Suprapubic skin (tissue), 4 donors: ENCODE data around the gene LLGL1. TPM values are rescaled to one million over a fixed set of nuclear protein-coding genes. Genes with fewer than 3 reads are reported as not detected.

Source experiments
- DNase-seq, 2 donors: peaks; one replicate each; pipeline ENCODE4 v3.0.0-alpha.2; 2019; ENCODE audit warnings: low spot score in 2 of 2
- H3K27ac ChIP-seq: fragments of 200-600 bp; sonication (generic); one replicate; pipeline ENCODE4 v1.5.1; 2019
- H3K27me3 ChIP-seq: fragments of 200-600 bp; sonication (generic); one replicate; pipeline ENCODE4 v1.5.1; 2019
- H3K36me3 ChIP-seq: fragments of 200-600 bp; sonication (generic); one replicate; pipeline ENCODE4 v1.5.1; 2019
- H3K4me1 ChIP-seq: fragments of 200-600 bp; sonication (generic); one replicate; pipeline ENCODE4 v1.5.1; 2019
- H3K4me3 ChIP-seq: fragments of 200-600 bp; sonication (generic); one replicate; pipeline ENCODE4 v1.5.1; 2019; ENCODE audit warnings: mild to moderate bottlenecking
- H3K9me3 ChIP-seq: fragments of 200-600 bp; sonication (generic); one replicate; pipeline ENCODE4 v1.5.1; 2019
- EP300 ChIP-seq: sonication (generic); formaldehyde crosslinking; IDR thresholded peaks from one replicate; pipeline ENCODE4 v1.6.1; 2017; ENCODE audit warnings: antibody characterized with exemption
- POLR2A ChIP-seq, 2 donors: fragments of 450-650 bp; IDR thresholded peaks; one replicate each; pipeline ENCODE4 v1.6.1; 2017; ENCODE audit warnings: antibody characterized with exemption in 2 of 2, mild to moderate bottlenecking in 2 of 2, moderate library complexity in 2 of 2
- POLR2AphosphoS5 ChIP-seq, 3 donors: sonication (generic); formaldehyde crosslinking; IDR thresholded peaks; one replicate each; pipeline ENCODE4 v1.6.1; 2017; ENCODE audit warnings: antibody characterized with exemption in 3 of 3
- WGBS: methylation state at CpG from one replicate; pipeline ENCODE4 v1.1.5; 2018; 5-methylcytosine and 5-hydroxymethylcytosine counted together
- total RNA-seq, 4 donors: library from RNA; depleted of rRNA; stranded (reverse); fragments of >200 nt; gene quantifications; one replicate each; pipeline ENCODE4 v1.1.0, GENCODE V29; 2016
- TF ChIP-seq, protein P1 (sequence below), 2 donors: fragments of 200-600 bp in 1 of 2; fragments of 450-650 bp in 1 of 2; sonication (generic) in 1 of 2; IDR thresholded peaks; one replicate each; pipeline ENCODE4 v1.5.1; 2016 to 2019; ENCODE audit warnings: antibody characterized with exemption in 2 of 2, mild to moderate bottlenecking in 1 of 2, moderate library complexity in 1 of 2

Gene LLGL1
- total RNA-seq, 4 donors from 2014 or later = 27.7 to 37.1 (median 32.8) TPM

GRCh38 chr17:18280249-18280648 lies 54.8 kb downstream of the LLGL1 start:
- WGBS = 86% methylated on average over 3 of the region's 4 CpGs
- Histone ChIP-seq H3K4me1 (no peaks in the 10 kb centered on the region), H3K4me3 (no peak overlapping the region), H3K27ac (no peak overlapping the region), H3K27me3 (no peaks in the 10 kb centered on the region), H3K9me3 (no peaks in the 10 kb centered on the region), H3K36me3 (peaks cover 95% of the 10 kb centered on the region)
- no peak for DNase-seq
- TF ChIP-seq POLR2A (IDR thresholded peaks at IDR 0.05) = no peak
- TF ChIP-seq, protein P1, sequence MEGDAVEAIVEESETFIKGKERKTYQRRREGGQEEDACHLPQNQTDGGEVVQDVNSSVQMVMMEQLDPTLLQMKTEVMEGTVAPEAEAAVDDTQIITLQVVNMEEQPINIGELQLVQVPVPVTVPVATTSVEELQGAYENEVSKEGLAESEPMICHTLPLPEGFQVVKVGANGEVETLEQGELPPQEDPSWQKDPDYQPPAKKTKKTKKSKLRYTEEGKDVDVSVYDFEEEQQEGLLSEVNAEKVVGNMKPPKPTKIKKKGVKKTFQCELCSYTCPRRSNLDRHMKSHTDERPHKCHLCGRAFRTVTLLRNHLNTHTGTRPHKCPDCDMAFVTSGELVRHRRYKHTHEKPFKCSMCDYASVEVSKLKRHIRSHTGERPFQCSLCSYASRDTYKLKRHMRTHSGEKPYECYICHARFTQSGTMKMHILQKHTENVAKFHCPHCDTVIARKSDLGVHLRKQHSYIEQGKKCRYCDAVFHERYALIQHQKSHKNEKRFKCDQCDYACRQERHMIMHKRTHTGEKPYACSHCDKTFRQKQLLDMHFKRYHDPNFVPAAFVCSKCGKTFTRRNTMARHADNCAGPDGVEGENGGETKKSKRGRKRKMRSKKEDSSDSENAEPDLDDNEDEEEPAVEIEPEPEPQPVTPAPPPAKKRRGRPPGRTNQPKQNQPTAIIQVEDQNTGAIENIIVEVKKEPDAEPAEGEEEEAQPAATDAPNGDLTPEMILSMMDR (IDR thresholded peaks at IDR 0.05) = no peak
- no peak for TF ChIP-seq EP300
- TF ChIP-seq POLR2AphosphoS5 (IDR thresholded peaks at IDR 0.05) = no peak

DNA sequence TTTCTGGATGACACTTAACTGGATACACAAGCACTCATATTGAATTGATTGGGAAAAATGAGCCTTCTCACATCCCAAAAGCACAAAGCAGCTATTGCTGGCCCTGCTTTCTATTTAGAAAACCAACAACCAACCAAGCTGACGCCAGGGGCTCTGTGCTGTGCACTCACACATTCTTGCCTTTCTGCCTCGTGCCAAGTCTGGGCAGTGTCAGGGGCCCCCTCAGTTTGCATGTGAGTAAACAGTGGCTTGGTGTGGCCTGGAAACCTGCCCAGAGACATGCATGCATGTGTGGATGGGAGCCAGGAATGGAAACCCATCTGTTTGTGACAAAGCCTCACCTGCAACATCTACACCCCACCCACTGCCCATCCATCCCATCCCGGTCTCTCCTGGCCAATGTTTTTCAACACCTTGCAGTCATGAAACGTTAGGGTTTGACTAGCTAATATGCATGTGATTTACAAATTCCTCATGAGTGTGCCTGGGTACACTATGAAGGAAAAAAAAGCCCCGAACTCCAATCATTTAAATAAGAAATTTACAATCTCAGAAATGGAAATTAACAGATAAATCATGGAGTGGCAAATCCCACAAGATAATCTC lies 55.4 kb downstream of the LLGL1 start:
- DNase-seq = no peak
- 67% methylated on average over 4 of the region's 5 CpGs for WGBS
- no peak overlapping the region for H3K4me3 ChIP-seq
- no peaks in the 10 kb centered on the region for H3K27me3 ChIP-seq
- peaks cover 98% of the 10 kb centered on the region for H3K36me3 ChIP-seq
- no peaks in the 10 kb centered on the region for H3K4me1 ChIP-seq
- H3K27ac ChIP-seq = no peak overlapping the region
- no peaks in the 10 kb centered on the region for H3K9me3 ChIP-seq
- TF ChIP-seq, protein P1 (IDR thresholded peaks at IDR 0.05) = no peak
- TF ChIP-seq POLR2A (IDR thresholded peaks at IDR 0.05) (no peak), EP300 (no peak), POLR2AphosphoS5 (IDR thresholded peaks at IDR 0.05) (no peak)

DNA sequence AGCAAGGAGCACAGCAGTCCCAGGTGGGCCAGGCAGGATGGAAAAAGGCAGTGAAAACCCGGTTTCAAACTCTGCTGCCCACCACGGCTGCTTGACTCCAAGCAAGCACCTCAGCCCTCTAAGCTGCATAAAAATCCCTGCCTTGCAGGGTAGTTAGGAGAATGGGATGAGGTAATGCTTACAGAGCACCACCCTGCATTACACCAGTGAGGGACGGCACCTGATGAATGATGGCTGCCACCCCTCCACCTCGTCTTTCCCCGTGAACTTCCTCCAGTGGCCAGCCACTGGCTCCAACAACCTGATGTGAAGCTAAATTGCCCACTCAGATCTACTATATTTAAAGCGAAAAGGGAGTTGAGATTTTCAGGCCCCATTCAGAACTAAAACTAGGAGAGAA lies 56.4 kb downstream of the LLGL1 start:
- WGBS = 93% methylated on average over 5 of the region's 6 CpGs
- DNase-seq = no peak
- no peak overlapping the region for H3K4me3 ChIP-seq
- H3K27ac ChIP-seq = no peak overlapping the region
- H3K27me3 ChIP-seq = no peaks in the 10 kb centered on the region
- H3K4me1 ChIP-seq = no peaks in the 10 kb centered on the region
- peaks cover 98% of the 10 kb centered on the region for H3K36me3 ChIP-seq
- H3K9me3 ChIP-seq = no peaks in the 10 kb centered on the region
- no peak for TF ChIP-seq POLR2AphosphoS5 (IDR thresholded peaks at IDR 0.05)

- no peaks in the 10 kb centered on the region for H3K27me3 ChIP-seq
- H3K9me3 ChIP-seq = no peaks in the 10 kb centered on the region
- no peak overlapping the region for H3K27ac ChIP-seq
- DNase-seq = no peak
- WGBS = 96% methylated on average over 11 of the region's 11 CpGs
- H3K4me1 ChIP-seq = no peaks in the 10 kb centered on the region
- H3K4me3 ChIP-seq = no peak overlapping the region
- TF ChIP-seq POLR2A (IDR thresholded peaks at IDR 0.05) (no peak), EP300 (no peak), POLR2AphosphoS5 (IDR thresholded peaks at IDR 0.05) (no peak)
- TF ChIP-seq, protein P1 (IDR thresholded peaks at IDR 0.05) = no peak
- peaks cover 96% of the 10 kb centered on the region for H3K36me3 ChIP-seq
These were observed 59.9 kb downstream of the LLGL1 start for GRCh38 chr17:18285296-18285695.

DNA sequence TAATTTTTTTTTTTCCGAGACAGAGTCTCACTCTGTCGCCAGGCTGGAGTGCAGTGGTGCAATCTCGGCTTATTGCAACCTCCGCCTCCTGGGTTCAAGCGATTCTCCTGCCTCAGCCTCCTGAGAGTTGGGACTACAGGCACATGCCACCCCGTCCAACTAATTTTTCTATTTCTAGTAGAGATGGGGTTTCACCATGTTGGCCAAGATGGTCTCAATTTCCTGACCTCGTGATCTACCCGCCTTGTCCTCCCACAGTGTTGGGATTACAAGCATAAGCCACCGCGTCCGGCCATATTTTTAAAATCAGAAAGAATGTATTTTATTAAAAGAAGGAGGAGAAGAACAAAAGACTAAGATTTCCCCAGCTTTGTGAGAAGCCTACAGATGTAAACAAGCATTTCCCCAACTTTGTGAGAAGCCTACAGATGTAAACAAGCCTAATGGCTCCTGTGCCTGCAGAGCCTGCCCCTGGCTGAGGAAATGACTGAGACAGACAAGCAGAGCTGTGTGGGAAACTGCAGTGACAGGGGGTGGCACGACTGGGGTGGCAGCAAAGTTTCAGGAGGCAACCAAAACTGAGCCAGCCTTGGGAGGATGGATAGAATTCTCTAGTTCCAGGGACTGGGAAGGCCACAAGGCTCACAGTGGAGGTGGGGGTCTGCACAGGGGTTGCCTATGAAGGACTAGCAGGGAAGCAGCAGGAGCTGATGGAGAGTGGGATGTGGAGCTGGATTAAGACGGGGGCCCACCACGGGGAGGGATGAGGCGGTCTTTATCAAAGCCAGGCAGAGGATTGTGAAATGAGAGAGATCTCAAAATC lies 66.5 kb downstream of the LLGL1 start:
- no peak for DNase-seq
- H3K27ac ChIP-seq = no peak overlapping the region
- H3K27me3 ChIP-seq = no peaks in the 10 kb centered on the region
- H3K4me3 ChIP-seq = no peak overlapping the region
- H3K4me1 ChIP-seq = no peaks in the 10 kb centered on the region
- H3K36me3 ChIP-seq = peaks cover 83% of the 10 kb centered on the region
- TF ChIP-seq POLR2AphosphoS5 (IDR thresholded peaks at IDR 0.05) (no peak), EP300 (no peak), POLR2A (IDR thresholded peaks at IDR 0.05) (no peak)
- TF ChIP-seq, protein P1 (IDR thresholded peaks at IDR 0.05) = no peak
- H3K9me3 ChIP-seq = no peaks in the 10 kb centered on the region
- WGBS = 91% methylated on average over 15 of the region's 15 CpGs

Other genes starting within 250 kb of the LLGL1 start
- gene ATPAF2, start 186.5 kb upstream of the LLGL1 start, total RNA-seq = 10 to 100 TPM; 18.2 to 41.6 (median 24.2) TPM
- 10 to 100 TPM; 13.9 to 23.5 (median 17.6) TPM for gene GID4, start 186.2 kb upstream of the LLGL1 start, total RNA-seq
- gene DRG2, start 137.7 kb upstream of the LLGL1 start, total RNA-seq = 10 to 100 TPM; 34.6 to 44.0 (median 37.9) TPM
- under 1 TPM; 0.23 to 0.49 (median 0.41) TPM for gene MYO15A, start 116.9 kb upstream of the LLGL1 start, total RNA-seq
- 10 to 100 TPM; 67.1 to 92.7 (median 73.2) TPM for gene ALKBH5, start 41.8 kb upstream of the LLGL1 start, total RNA-seq
- gene FLII, start 33.1 kb downstream of the LLGL1 start, total RNA-seq = 100 to 1,000 TPM; 254 to 350 (median 291) TPM
- 10 to 100 TPM; 19.5 to 39.2 (median 27.5) TPM for gene MIEF2, start 35.0 kb downstream of the LLGL1 start, total RNA-seq
- gene TOP3A, start 89.4 kb downstream of the LLGL1 start, total RNA-seq = 10 to 100 TPM; 22.9 to 47.2 (median 27.5) TPM
- 10 to 100 TPM; 16.7 to 25.5 (median 22.4) TPM for gene SMCR8, start 89.7 kb downstream of the LLGL1 start, total RNA-seq
- gene SHMT1, start 137.9 kb downstream of the LLGL1 start, total RNA-seq = 10 to 100 TPM; 37.8 to 56.0 (median 49.2) TPM
- gene EVPLL, start 152.1 kb downstream of the LLGL1 start, total RNA-seq = 10 to 100 TPM in 2 of 4 donors, 1 to 10 TPM in 2; 3.7 to 15.6 (median 9.2) TPM